GM19438 (cell line): ENCODE data around the gene KATNAL1.

Experiments used
- ATAC-seq: cut with Tn5 transposase; IDR thresholded peaks from one replicate; pipeline ENCODE4 v1.9.1; 2021; ENCODE audit warnings: low read depth; ENCODE audit not compliant: unreplicated experiment

Gene KATNAL1

GRCh38 chr13:30307194-30307970 is at the start of gene KATNAL1:
KATNAL1 (minus strand) TSS chr13:30307551; CDS start chr13:30283777, 23,774 bp downstream.
- ATAC-seq, result peak; percentile 65

- ATAC-seq, result no peak
These were observed 48.5 kb upstream of the KATNAL1 start for GRCh38 chr13:30355839-30356238.

GRCh38 chr13:30355384-30355699 is 48.0 kb upstream of the KATNAL1 start:
- ATAC-seq, result no peak

- ATAC-seq, result peak; percentile 67
These were observed 47.4 kb upstream of the KATNAL1 start for GRCh38 chr13:30354493-30355383.

- no peak for ATAC-seq
These were observed 46.3 kb upstream of the KATNAL1 start for GRCh38 chr13:30353471-30354215.

- ATAC-seq, result no peak
These were observed 45.7 kb upstream of the KATNAL1 start for GRCh38 chr13:30353060-30353459.

GRCh38 chr13:30352121-30352520 is 44.8 kb upstream of the KATNAL1 start:
- ATAC-seq, result no peak

GRCh38 chr13:30346789-30347167 is 39.4 kb upstream of the KATNAL1 start:
- ATAC-seq, result no peak

- peak; percentile 81 for ATAC-seq
These were observed 38.9 kb upstream of the KATNAL1 start for GRCh38 chr13:30346153-30346788.

GRCh38 chr13:30345426-30346100 is 38.2 kb upstream of the KATNAL1 start:
- ATAC-seq, result no peak

GRCh38 chr13:30341815-30342570 is 34.6 kb upstream of the KATNAL1 start:
- no peak for ATAC-seq

GRCh38 chr13:30340331-30341250 is 33.2 kb upstream of the KATNAL1 start:
- ATAC-seq, result no peak

- no peak for ATAC-seq
These were observed 32.5 kb upstream of the KATNAL1 start for GRCh38 chr13:30339738-30340330.

GRCh38 chr13:30338952-30339351 is 31.6 kb upstream of the KATNAL1 start:
- no peak for ATAC-seq

GRCh38 chr13:30338331-30338851 is 31.0 kb upstream of the KATNAL1 start:
- no peak for ATAC-seq

- ATAC-seq, result no peak
These were observed 29.8 kb upstream of the KATNAL1 start for GRCh38 chr13:30337061-30337610.

GRCh38 chr13:30334663-30335386 is 27.5 kb upstream of the KATNAL1 start:
- no peak for ATAC-seq
